Mucosa of stomach (tissue), 1 donor: ENCODE measurements around the gene NDUFS2.
"Not testable (repeated sequence)": the region's sequence is repeated elsewhere in the genome, so short reads cannot be mapped to it uniquely, and the experiment has no call there.

Experiments used
- H3K27me3 ChIP-seq: one replicate; pipeline ENCODE4 v1.7.0; 2013; ENCODE audit warnings: mild to moderate bottlenecking, low read length; ENCODE audit not compliant: control insufficient read depth, insufficient read depth
- H3K36me3 ChIP-seq: one replicate; pipeline ENCODE4 v1.7.0; 2013; ENCODE audit warnings: low read length; ENCODE audit not compliant: control insufficient read depth, insufficient read depth
- H3K4me1 ChIP-seq: one replicate; pipeline ENCODE4 v1.7.0; 2013; ENCODE audit warnings: mild to moderate bottlenecking, low read length; ENCODE audit not compliant: control insufficient read depth, insufficient read depth
- H3K4me3 ChIP-seq: one replicate; pipeline ENCODE4 v1.7.0; 2013; ENCODE audit warnings: low read length
- H3K9ac ChIP-seq: one replicate; pipeline ENCODE4 v1.7.0; 2013; ENCODE audit warnings: mild to moderate bottlenecking, low read length, moderate library complexity
- H3K9me3 ChIP-seq: one replicate; pipeline ENCODE4 v1.7.0; 2013; ENCODE audit warnings: mild to moderate bottlenecking, low read length, moderate library complexity; ENCODE audit not compliant: control insufficient read depth
- donor health status: Pancreatic carcinoma.

Gene NDUFS2

GRCh38 chr1:161227196-161227871 is 25.2 kb downstream of the NDUFS2 start:
- H3K4me1 ChIP-seq: peaks cover 26% of the 10 kb centered on the region
- no peaks in the 10 kb centered on the region for H3K27me3 ChIP-seq
- no peak overlapping the region for H3K4me3 ChIP-seq
- H3K36me3 ChIP-seq: no peaks in the 10 kb centered on the region
- H3K9me3 ChIP-seq: no peaks in the 10 kb centered on the region
- H3K9ac ChIP-seq: peak overlapping the region; percentile 75

DNA sequence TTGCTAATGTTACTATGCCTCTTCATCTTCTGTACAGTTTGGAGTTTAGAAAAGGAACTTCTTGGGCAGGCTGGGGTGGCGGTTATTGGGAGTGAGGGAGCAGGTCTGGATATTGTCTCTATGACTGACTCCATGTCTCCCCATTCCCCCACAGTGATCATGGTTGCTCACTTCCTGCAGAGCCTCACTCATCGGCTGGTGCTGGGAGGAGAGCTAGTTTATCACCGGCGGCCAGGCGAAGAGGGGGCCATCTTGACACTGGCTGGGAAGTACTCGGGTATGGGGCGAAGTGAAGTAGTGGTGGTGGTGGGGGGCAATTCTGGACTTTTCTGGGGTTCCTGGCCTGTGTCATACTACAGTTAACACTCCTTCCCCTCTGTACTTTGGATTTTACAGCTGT is 25.9 kb downstream of the NDUFS2 start:
- Histone ChIP-seq H3K36me3 (no peaks in the 10 kb centered on the region), H3K9ac (no peak overlapping the region), H3K27me3 (no peaks in the 10 kb centered on the region), H3K9me3 (no peaks in the 10 kb centered on the region), H3K4me1 (peaks cover 26% of the 10 kb centered on the region), H3K4me3 (no peak overlapping the region)

DNA sequence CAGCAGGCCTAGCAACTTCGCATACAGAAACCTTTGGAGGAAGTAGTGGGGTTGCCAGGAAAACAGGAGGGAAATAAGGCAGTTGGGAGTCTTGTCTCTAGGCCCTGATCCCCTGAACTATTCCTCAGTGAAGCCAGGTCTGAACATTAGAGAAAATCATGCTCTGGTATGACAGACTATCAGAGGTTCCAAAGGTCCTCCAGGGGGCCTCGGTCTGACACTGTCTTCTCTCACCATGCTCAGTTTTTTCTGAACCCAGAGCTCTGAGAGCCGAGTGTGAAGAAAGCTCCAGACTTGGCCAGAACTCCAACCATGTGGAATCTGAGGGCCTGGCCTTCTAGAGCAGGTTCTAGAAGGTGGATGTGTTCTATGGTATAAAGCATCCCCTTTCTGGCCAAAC is 27.7 kb downstream of the NDUFS2 start:
- H3K27me3 ChIP-seq: no peaks in the 10 kb centered on the region
- H3K9me3 ChIP-seq: no peaks in the 10 kb centered on the region
- H3K36me3 ChIP-seq: no peaks in the 10 kb centered on the region
- no peak overlapping the region for H3K9ac ChIP-seq
- peaks cover 26% of the 10 kb centered on the region for H3K4me1 ChIP-seq
- H3K4me3 ChIP-seq: no peak overlapping the region

DNA sequence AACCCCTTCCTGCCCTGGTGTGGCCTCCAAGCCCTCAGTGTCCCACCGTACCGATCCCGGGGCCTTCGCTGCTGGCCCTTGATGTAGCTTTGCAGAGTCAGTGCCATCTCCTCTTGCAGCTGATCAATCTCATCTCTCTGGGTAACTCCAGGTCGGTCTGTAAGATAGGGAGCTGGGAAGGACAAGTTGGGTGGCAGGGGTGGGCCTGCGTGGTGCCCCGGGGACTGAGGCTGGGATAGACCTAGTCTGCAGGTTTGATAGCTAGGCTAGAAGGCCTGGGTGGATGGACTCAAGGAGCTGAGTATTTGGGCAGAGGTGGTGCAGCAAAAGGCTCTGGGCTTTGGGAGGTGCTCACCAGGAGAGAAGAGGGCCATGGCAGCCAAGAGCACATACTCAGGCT is 28.6 kb downstream of the NDUFS2 start:
- H3K4me3 ChIP-seq: no peak overlapping the region
- peaks cover 19% of the 10 kb centered on the region for H3K4me1 ChIP-seq
- H3K27me3 ChIP-seq: no peaks in the 10 kb centered on the region
- no peaks in the 10 kb centered on the region for H3K36me3 ChIP-seq
- H3K9me3 ChIP-seq: no peaks in the 10 kb centered on the region
- H3K9ac ChIP-seq: no peak overlapping the region

DNA sequence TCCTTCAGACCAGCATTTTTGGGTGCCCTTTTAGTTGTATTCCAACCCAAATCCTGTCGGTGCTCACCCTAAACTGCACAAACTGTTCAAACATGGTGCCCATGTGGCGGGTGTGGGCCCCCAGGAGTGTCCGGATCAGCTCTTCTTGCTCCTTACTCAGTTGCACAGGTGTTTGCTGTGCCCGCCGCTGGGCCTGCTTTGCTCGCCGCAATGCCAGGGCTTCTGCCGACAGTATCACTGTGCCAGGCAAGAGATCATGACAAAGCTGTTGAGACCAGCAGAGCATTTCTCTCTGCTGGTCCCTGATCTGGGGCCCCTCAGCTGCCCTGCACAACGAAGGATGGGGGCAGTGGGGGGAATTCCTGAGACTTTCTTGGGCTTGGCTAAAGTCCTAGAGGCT is 30.9 kb downstream of the NDUFS2 start:
- H3K9me3 ChIP-seq: no peaks in the 10 kb centered on the region
- no peaks in the 10 kb centered on the region for H3K4me1 ChIP-seq
- no peaks in the 10 kb centered on the region for H3K36me3 ChIP-seq
- no peak overlapping the region for H3K9ac ChIP-seq
- no peak overlapping the region for H3K4me3 ChIP-seq
- H3K27me3 ChIP-seq: no peaks in the 10 kb centered on the region

- no peaks in the 10 kb centered on the region for H3K36me3 ChIP-seq
- H3K27me3 ChIP-seq: no peaks in the 10 kb centered on the region
- no peak overlapping the region for H3K9ac ChIP-seq
- H3K4me3 ChIP-seq: no peak overlapping the region
- no peaks in the 10 kb centered on the region for H3K9me3 ChIP-seq
- H3K4me1 ChIP-seq: no peaks in the 10 kb centered on the region
These were observed 34.0 kb downstream of the NDUFS2 start for GRCh38 chr1:161235957-161236775.

- no peaks in the 10 kb centered on the region for H3K36me3 ChIP-seq
- no peak within 1 kb of the TSS for H3K9ac ChIP-seq
These were observed 35.9 kb downstream of the NDUFS2 start, which contains the start of gene NR1I3 for GRCh38 chr1:161238039-161238473. Gene NR1I3 (minus strand): TSS chr1:161238203. CDS start chr1:161236565, 1,638 bp downstream.

DNA sequence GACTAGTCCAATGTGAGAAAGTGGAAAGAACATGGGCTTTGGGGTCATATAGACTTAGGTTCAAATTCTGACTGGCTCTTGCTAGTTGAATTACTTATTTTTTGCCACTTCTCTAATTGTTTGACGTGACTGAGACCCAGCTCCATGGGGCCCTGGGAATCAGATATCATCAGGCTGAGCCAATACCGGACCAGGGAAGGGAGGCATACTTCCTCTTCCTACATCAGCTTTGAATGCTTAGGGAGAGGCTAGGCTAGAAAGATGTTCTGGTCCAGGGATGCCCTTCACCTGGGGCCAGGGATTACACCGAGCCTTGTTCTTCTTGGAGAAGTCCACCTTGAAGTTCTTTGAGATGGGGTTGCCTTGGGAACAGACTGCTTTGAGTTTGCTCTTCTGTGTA is 39.5 kb downstream of the NDUFS2 start:
- H3K4me3 ChIP-seq: no peak overlapping the region
- H3K9ac ChIP-seq: no peak overlapping the region
- H3K4me1 ChIP-seq: no peaks in the 10 kb centered on the region
- no peaks in the 10 kb centered on the region for H3K9me3 ChIP-seq
- H3K36me3 ChIP-seq: no peaks in the 10 kb centered on the region
- no peaks in the 10 kb centered on the region for H3K27me3 ChIP-seq

More at GRCh38 chr1:161238039-161238473, 35.9 kb downstream of the NDUFS2 start, which contains the start of gene NR1I3:
- no peak within 1 kb of the TSS for H3K4me3 ChIP-seq
- no peaks in the 10 kb centered on the region for H3K27me3 ChIP-seq
- no peaks in the 10 kb centered on the region for H3K4me1 ChIP-seq
- H3K9me3 ChIP-seq: no peaks in the 10 kb centered on the region

DNA sequence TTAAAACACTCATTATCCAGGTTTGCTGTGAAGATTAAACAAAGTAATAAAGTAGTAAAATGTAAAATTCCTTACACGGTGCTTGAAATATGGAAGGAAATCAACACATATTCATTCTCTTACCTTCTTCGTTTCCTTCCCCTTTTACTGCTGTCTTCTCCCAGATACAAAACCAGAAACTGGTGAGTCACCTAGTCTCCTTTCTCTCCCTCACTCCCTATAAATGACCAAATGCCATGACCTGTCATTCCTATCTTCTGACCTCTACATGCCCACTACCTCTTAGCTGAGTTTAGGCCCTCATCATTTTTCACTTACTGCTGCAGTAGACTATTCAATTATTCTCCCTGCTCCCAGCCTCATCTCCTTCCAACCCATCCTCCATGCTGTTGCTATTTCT is 40.1 kb downstream of the NDUFS2 start:
- no peak overlapping the region for H3K4me3 ChIP-seq
- H3K4me1 ChIP-seq: no peaks in the 10 kb centered on the region
- H3K36me3 ChIP-seq: no peaks in the 10 kb centered on the region
- H3K9me3 ChIP-seq: no peaks in the 10 kb centered on the region
- H3K9ac ChIP-seq: no peak overlapping the region
- no peaks in the 10 kb centered on the region for H3K27me3 ChIP-seq

GRCh38 chr1:161244888-161245287 is 42.7 kb downstream of the NDUFS2 start:
- H3K4me1 ChIP-seq: no peaks in the 10 kb centered on the region
- no peaks in the 10 kb centered on the region for H3K36me3 ChIP-seq
- H3K4me3 ChIP-seq: no peak overlapping the region
- no peaks in the 10 kb centered on the region for H3K27me3 ChIP-seq
- H3K9ac ChIP-seq: no peak overlapping the region
- no peaks in the 10 kb centered on the region for H3K9me3 ChIP-seq

DNA sequence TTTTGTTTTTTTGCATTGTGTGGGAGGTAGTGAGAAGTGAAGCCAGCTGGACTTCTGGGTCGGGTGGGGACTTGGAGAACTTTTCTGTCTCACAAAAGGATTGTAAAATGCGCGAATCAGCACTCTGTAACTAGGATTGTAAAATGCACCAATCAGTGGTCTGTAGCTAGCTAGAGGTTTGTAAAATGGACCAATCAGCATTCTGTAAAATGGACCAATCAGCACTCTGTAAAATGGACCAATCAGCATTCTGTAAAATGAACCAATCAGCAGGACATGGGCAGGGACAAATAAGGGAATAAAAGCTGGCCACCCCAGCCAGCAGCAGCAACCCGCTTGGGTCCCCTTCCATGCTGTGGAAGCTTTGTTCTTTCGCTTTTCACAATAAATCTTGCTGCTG is 47.9 kb downstream of the NDUFS2 start:
- H3K27me3 ChIP-seq, H3K4me3 ChIP-seq, H3K36me3 ChIP-seq, H3K9me3 ChIP-seq, H3K4me1 ChIP-seq, H3K9ac ChIP-seq: not testable (repeated sequence)

DNA sequence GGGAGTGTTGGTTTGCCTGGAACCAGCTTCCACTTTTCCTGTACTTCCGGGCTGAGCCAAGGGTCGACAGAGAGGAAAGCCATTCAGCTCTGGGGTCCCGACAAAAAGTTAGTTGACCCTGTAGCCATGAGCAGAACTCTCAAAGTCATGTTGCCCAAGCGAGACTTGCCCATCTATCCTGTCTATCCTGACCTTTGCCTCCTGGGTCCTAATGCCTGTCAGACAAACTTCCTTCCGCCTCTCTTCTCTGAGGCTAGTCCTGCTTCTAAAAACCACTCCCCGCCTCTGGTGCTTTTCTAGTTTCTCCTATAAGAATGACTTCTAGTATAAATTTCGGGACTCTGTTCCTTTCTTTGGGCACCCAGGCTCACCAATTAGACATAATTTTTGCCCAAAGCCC is 48.7 kb downstream of the NDUFS2 start:
- no peaks in the 10 kb centered on the region for H3K4me1 ChIP-seq

More for the DNA sequence above, 48.7 kb downstream of the NDUFS2 start:
- Histone ChIP-seq H3K27me3 (no peaks in the 10 kb centered on the region), H3K9ac (no peak overlapping the region), H3K9me3 (no peaks in the 10 kb centered on the region), H3K4me3 (no peak overlapping the region), H3K36me3 (no peaks in the 10 kb centered on the region)
